Measurements from ENCODE around the gene CYGB.

CYGB gene

DNA sequence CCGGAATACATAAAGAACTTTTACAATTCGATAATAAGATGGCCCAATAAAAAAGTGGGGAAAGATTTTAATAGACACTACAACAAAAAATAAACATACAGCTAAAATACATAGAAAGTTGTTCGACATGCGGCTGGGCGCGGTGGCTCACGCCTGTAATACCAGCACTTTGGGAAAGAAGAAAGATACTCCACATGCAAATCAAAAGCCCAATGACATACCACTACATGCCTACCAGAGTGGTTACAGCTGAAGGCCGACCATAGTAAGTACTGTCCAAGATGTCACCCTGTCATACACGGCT lies 11.7 kb upstream of the CYGB start:
- no peak for DNase-seq

DNA sequence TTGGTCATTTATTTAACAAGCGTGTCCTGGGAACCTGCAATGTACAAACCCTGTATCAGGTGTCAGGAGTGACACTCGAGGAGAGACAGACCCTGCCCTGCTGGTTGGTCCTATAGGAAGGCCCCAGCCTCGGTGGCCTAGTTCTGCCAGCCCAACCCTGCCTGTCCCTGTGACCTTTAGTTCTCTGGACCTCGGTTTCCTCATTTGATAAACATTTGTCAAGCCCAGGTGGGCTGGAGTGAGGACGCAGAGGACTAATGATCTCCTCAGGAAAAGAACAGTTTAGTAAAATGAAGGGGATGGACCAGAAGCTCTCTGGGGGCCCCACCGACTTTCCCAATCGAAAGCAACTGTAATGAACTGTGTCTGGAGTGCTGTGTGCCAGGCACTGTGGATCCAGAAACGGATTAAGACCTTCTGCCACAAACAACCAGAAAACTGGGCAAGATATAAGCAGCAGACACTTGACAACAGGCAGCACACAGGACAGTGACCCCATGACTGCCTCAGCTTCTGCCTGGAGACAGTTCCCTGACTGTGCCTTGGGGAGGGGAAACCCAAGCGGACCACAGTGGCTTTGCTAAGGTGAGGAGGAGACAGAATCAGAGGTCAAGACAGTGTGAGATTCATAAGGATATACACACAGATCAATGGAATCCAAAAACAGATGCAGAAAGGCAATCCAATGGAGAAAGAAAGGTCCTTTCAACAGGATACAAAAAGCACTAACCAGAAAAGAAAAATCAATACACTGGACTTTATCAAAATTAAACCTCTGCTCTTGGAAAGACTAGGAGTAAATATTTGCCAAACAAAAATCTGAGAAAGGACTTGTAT lies 11.1 kb upstream of the CYGB start:
- DNase-seq = no peak

DNA sequence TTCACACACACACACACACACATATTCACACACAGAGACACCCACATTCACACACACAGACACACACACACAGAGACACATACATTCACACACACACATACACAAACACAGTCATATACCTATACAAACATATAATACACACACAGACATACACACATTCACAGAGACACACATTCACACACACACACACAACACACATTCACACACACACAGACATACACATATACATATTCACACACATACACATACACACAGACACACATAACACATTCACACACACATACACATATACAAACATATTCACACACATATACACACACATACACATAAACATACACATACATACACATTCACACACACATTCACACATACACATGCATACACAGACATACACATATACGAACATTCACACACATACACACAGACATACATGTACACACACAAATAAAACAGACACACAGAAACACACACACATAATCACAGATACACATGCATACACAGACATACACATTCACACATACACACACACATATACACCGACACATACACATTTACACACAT lies 10.2 kb upstream of the CYGB start:
- no peak for DNase-seq

DNA sequence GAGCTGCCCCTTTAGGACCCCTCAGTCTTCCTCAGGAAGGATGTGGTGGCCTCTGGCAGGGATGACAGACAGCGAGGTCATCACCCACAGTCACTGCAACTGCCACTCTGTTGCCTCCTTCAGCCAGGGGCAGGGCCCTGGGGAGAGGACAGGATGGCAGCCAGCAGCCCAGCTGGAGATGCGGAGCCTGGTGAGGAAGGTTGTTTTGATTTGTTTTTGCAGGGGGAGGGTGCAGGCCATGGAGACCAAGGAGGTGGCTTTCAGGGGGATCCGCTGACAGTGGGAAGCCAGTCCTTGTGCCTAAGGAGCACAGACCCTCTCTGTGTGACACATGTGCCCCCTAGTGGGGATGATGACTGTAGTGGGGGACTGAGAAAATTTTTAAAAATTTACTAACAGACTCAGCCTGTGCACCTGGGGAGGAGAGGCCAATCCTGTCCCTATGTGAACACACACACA lies 9.7 kb upstream of the CYGB start:
- peak; percentile 84 for DNase-seq

DNA sequence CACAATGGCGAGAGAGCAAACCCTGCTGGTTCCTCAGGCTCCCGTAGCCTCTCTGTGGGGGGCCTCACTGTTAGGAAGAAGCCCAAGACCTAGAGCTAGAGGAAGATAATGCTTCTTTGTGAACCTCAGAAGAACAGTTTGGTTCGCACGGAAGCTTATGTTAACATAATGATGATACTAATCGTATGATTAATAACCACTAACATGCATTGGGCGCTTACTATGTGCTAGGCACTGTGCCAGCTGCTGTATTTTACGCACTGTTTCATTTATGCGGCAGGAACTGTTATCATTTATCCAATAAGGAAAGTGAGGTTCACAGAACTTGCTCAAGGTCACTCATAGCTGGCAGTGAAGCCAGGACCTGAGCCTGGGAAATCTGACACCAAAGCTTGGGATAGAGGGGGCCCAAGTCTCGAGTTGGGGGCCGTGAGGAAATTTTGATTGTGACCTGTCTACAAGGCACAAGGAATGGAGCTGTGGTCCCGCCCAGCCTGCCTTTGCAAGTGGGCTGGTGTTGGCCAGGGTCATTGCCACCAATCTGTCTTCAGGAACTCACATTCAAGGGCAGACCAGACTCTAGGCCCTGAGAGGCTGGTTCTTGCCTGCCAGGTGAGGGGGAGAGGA lies 9.2 kb upstream of the CYGB start:
- DNase-seq = no peak

DNA sequence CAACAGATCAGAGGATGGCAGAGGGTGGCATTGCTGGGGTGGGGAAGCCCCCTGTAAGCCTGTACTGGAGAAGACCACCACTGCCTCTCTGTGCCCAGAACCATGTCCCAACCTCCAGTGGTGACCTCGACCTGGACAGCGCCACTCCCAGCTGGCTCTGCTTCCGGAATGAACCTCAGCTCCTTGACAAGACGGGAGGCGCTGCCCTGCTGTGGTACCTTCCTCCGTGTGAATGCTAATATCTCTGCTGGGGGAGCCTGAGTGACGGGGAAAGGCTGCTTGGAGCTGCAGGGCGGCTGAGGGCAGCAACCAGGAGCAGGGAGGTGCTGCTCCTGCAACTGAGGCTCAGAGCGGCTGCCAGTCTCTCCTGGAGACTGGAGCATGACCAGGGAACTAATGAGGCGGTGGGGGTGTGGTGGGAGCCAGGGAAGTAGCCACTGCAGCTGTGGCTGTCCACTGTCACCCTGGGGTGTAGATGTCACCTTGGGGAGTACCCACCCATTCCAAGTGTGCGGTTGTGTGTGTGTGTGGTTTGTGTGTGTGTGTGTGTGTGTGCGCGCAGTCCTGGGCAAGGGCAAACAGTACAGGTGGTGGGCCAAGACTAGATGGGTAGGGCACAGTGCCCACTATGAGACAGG lies 8.5 kb upstream of the CYGB start:
- no peak for DNase-seq

DNA sequence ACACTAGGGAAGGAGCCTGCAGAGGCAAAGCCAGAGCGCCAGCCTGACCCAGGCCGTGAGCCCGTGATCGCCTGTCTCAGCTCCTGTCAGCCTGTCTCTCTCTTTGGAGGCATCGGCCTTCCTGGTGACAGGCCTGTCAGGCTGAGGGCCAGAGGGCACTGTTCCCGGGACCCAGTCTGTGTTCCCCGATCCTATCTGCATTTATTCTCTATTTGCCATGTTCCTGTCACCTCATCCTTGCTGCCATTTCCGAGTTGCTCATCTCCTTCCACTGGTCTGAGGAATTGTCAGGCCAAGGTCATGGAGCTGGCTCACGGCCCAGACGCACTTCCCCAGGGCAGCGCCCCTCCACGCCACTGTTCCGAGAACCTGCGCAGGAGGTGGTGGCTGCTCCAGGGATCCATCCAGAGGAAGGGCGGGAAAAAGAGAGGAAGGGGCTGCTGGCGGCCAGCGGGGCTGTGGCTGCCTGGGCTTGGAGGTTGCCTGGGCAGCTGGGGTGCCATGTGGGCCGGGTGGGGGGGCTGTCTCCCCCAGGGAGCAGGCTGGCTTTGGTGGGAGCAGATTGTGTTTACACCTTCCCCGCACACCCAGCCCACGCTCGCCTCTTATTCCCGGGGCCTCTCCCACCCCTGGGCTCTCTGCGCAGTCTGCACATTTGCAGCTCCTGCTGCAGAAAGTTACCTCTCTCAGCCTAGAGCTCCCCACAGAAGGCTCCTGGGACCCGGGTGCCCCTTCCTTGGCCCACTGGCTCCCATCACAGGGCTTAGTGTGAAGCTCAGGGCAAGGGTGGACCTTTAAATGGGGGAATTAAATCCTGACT lies 7.2 kb upstream of the CYGB start:
- no peak for DNase-seq

DNA sequence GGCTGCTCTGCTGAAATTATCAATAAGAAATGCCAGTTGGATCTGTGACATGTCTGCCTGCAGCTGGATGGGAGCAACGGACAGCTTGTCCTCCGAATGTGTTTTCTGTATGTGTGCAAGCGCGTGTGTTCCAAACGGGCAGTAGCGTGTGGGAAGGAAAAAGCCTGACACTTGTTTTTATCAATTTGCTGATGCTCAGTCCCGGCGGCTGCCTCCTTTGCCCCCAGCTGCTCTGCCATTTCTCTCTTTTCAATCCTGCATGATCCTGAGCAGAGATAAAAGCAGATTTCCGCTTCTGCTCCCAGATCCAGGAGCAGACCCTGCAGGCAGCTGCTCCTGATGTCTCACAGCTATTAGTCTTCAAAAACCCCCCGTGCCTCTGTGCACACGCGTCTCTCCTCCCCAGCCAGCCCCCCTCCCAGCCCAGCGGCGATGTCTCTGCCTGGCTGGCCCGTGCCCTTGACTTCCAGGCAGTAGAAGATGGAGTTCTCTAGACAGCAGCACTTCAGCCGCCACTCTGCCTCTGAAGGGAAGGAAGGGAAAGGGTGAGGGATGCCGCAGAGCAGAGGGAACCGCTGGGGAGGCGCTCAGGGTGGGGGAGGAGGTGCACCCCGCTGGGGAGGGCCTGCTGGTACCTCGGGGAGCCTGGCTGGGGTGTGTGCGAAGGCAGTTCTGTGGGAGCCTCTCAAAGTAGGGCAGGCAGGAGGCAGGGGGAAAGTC lies 6.5 kb upstream of the CYGB start:
- DNase-seq = no peak

DNA sequence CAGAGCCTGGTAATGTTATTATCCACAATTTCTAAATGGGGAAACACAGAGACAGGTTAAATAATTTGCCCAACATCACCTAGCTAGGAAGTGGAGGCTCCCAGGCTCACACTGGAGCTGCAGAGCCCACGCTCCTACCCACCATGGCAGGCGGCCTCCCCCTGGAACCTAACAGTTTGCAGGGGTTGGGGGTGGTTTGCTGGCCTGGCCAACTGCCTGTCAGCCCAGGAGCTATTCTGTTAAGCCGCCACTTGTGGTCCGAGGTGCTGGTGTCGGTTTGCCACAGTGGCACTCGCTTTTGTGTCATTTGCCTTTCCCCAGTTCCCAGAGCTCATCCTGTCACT lies 5.9 kb upstream of the CYGB start:
- DNase-seq = no peak

DNA sequence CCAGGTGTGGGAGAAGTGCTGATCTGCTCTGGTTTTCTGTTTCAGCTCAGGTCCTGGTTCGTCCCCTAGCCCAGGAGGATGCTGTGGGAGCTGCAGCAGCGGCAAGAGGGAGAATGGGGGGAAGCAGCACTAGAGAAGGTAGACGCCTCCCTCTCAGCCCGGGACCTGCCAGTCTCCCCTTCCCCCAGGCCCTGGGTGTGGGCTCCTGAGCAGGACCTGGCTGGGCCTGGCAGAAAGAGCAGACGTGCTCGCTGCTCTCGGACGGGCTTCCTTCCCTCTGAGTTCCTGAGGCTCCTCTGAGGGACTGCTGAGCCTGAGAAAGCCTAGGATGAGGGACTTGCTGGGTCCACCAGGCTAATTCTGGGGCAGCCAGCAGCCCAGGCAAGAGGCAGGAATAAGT lies 5.5 kb upstream of the CYGB start:
- DNase-seq = no peak

DNA sequence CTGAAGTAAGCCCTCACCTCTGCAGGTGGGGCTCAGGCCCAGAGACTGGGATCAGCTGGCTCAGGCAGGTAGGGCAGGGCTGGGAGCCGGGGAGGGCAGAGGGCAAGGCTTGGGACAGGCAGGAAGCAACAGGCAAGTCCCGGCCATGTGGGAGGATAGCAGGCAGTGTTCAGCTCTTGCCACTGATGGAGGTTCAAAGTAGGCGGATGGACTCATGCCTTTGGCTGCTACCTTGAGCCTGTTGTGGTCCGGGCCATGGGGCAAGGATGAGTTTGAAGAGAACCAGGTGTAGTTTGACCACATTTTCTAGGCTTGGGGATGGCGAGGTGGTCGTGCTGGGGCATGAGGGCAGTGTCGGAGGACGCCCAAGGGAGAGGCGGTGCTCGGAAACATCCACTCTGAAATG lies 5.1 kb upstream of the CYGB start:
- DNase-seq = no peak

DNA sequence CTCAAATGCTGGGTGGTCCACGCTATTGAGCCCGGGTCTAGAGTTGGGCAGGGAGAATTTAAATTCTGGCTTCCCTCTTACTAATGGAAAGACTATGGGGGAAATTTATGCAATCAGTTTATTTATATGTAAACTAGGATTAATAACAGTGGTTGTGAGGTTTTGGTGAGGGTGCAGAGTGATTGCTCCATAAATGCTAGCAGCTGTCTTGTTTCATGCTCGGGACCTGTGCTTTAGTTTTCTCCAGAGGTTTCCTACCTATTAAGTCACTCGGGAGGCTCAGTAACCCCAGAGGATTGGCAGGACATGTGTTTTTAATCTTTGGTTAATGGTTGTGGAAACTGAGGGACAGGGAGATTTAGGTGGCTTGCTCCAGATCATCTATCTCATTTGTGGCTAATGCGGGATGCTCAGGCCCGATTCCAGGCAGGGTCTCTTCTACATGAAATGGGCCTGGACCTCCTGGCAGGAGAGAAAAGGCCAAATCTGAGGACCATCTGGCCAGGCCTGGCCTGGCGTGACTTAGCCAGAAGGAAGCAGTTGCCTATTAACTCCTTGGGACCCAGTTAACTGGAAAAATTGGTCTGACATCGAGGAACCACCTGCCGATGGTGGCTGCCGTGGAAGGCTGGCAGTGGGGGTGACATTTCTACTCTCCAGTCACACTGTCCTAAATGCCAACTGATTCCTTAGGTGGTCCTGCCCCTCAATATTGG lies 4.4 kb upstream of the CYGB start:
- no peak for DNase-seq

DNA sequence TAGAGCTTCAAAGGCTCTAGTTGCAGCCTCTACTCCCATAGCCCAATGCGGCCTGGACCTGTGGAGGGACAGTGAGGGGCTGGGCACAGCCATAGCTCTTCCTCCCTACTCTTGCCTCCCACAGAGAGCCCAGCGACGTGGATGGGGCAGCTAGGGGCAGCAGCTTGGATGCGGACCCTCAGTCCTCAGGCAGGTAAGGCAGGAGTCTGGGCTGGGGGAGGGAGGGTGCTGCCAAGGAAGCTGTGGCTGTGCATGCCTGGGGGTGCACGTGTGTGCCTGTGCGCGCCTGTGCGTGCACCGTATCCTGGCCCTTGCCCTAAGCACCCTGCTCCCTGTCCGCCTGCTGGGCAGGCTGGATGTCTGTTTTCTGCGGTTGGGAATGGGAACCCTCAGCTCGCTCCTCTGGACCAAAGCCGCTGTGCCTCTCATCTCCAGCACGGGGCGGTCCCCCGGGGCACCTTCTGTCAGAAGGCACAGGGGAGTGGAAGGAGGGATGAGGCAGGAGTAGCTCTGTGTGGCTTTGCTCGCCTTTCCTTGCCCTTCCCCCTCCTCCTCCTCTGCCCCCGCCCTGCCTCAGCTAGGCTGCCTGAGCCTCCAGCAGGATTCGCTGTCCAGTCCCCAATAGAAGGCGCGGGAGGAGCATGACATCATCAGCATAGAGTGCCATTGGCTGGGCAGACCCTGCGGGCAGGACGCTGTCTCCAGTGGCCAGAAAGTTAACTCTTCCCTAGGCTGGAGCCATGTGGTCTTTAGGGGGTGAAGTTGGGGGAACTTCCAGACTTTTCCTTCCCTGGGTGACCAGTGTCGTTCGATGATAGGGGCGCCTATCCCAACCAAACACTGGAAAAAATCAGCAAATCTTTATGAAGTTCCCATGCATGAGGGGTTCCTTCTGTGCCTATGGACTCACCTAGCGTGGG lies 3.1 kb upstream of the CYGB start:
- DNase-seq = peak; percentile 20

DNA sequence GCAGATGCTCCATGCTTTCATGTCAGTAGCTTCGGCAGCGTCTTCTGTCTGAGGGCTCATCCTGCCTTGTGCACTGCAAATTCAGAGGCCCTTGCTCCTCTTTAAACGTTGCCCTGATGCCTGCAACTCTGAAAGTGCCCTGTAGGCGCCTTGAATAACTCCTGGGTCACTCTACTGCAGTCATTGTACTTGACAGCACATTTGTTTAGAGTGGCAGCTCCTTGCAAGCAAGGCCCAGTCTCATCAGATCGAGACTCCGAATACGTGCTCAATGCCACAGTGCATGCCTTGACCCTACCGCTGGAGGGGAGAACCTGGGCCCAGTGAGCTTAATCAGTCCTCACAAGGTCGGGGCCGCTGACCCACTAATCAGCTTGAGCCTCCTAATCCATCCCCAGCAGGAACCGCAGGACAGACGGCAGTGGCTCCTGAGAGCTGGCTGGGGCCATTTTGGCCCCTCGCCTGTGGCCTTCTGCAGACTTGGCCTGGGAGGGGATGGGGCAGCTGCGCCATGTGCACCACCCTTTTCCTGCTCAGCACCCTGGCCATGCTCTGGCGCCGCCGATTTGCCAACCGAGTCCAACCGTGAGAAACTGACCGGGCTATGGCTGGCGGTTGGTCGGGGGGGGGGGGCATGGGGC lies 2.2 kb upstream of the CYGB start, which contains the start of gene PRCD:
PRCD (plus strand) TSS at position 414 of the 641 bp plus-strand sequence; CDS start at position 512, 98 bp downstream.
- DNase-seq = no peak

DNA sequence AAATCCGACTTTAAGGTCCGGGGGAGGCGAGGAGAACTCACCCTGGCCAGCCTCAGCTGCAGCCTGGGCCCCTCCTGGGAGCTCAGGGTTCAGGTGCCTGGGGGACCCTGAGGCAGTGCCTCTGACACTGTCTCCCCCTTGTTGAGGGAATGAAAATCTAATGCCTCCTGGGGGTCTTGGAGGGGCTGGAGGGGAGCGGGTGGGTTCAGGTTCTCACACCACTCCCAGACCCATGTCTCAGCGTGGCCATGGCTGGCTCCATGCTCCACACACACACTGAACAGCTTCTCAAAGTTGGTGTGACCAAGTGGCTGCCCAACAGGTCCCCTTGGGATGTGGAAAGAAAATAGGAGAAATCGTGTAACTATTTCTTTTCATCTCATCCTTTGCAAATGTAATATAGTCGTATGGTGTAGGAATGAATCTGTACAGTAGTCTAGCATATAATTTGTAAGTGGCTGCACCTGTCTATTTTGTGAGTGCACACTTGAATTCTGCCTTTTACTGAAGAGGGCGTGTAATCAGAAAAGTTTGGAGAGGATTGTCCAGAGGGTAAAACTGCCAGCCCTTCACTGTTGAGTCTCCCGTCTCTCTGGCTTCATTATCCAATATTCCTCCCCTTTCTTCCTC lies 1.5 kb upstream of the CYGB start:
- DNase-seq = no peak

DNA sequence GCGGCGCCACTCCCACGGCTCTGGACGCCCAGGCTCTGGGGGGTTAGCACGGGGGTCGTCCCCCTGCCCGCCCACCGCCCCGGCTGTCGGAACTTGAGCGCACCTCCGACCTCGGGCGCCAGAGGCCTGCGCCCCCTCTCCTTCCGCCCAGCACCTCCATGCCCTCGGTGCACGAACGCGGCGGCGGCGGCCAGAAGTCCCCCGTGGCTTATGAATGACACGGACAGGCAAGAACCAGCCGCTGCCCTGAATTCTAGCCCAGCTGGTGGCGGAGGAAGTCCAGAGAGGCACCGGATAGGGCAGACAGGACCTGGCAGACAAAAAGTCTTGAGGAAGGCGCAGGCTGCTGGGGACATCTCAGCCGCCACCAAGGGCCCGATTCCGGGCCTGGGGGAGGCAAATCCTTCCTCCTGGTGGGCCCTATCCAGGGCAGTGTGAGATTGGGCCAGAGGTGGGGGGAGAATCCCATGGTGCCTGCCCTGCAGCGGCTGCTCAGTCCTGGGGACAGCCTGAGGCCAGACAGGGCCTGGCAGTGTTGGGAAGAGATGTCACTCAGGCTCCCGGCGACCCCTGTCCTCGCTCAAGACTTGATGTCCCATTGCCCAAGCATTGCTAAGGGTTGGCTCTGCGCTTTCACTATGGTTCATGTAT lies 897 bp upstream of the CYGB start:
- DNase-seq = no peak

DNA sequence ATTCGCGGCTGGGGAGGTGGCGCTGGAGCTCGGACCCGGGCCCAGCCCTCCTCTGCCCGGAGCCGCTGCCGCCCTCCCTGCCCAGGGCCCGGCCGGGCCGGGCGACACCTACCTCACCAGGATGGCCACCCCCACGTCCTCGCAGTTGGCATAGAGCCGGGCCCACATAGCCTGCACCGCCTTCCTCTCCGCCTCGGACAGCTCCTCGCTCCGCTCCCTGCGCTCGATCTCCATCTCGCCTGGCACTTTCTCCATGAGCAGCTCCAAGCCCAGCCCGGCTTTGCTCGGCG lies 276 bp downstream of the CYGB start:
- DNase-seq = no peak

DNA sequence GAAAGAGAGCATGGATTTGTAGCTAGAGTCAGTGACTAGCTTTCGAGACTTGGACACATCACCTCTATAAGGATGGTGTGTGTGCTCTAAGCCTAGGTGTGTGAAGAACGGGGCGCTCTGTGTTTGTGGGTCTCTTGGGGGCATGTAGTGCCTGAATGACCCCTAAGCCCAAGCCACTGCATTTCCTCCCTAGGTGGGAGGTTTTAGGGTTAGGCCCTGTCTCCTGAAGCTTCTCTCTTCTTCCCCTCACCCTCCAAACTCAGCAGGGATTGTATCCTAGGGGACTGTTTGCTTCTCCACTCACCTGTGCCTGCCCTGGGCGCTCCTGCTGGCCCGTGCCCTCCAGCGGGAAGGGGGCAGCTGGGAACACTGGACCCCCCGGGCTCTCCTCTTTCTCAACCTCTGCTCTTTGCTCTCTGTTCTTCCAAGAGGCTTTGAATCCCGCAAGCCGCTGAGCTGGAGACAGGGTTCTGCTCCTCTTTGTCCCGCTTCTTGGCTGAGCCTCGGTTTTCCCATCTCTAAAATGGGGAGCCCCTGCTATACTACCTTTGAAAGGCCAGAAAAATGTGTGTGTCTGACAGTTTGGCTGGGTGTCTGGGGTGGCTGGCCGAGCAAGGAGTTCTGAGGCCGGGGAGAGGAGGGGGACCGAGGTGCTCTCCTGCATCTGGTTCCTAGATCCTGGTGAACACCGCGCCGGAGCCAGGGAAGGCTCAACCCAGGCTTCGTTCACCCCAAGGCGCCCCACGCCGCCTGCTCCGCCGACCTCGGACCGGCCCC lies 810 bp downstream of the CYGB start:
- no peak for DNase-seq
